ENCODE measurements around the gene PAXIP1. TPM values are rescaled to one million over a fixed set of nuclear protein-coding genes. Genes with fewer than 3 reads are reported as not detected.

PAXIP1 gene
- total and polyA plus RNA-seq, 2 donors (not counting 3 experiments of a cell fraction or from before 2014, with no cell fraction given): 10.0 to 15.8 TPM

GRCh38 chr7:154976844-154977243 is 26.1 kb downstream of the PAXIP1 start:
- dilution Hi-C loops (cut with MboI; ENCODE audit: extremely low pct_ligation_motif_present, low sequenced_read_pairs): no loop called here
- no peak for FAIRE-seq
- ChIA-PET POLR2A (no interaction called here), CTCF (interaction anchor here (1.1 to 1.2 kb wide), 3 partner anchors 19 to 40 kb away, joined by 3 to 4 read pairs (median 4); no protein-coding TSS in a partner anchor)
- no peak overlapping the region for H3K9ac ChIP-seq (replicated peaks; ENCODE audit: extremely low read depth, insufficient read depth, low read length)
- peaks cover 5% of the 10 kb centered on the region for H3K79me2 ChIP-seq (ENCODE audit: control insufficient read depth, insufficient read depth, low read length)
- TF ChIP-seq GATA2 (IDR thresholded peaks at IDR 0.05; ENCODE audit: insufficient read depth, insufficient read length, low read depth, low read length) (no peak), JUN (IDR thresholded peaks at IDR 0.05; ENCODE audit: borderline replicate concordance, insufficient read depth, insufficient read length, low read depth) (no peak), EZH2 (IDR thresholded peaks at IDR 0.05; ENCODE audit: borderline replicate concordance, low read depth, low read length, severe bottlenecking) (no peak), POLR2A (IDR thresholded peaks at IDR 0.05; ENCODE audit: low read depth, low read length) (no peak), FOS (IDR thresholded peaks at IDR 0.05; ENCODE audit: borderline replicate concordance, insufficient read depth, low read length) (no peak), POLR2AphosphoS5 (IDR thresholded peaks at IDR 0.05; ENCODE audit: insufficient read depth, low read depth, low read length) (no peak), MYC (IDR thresholded peaks at IDR 0.05; ENCODE audit: low read depth, low read length) (no peak)
- TF ChIP-seq, protein P1, sequence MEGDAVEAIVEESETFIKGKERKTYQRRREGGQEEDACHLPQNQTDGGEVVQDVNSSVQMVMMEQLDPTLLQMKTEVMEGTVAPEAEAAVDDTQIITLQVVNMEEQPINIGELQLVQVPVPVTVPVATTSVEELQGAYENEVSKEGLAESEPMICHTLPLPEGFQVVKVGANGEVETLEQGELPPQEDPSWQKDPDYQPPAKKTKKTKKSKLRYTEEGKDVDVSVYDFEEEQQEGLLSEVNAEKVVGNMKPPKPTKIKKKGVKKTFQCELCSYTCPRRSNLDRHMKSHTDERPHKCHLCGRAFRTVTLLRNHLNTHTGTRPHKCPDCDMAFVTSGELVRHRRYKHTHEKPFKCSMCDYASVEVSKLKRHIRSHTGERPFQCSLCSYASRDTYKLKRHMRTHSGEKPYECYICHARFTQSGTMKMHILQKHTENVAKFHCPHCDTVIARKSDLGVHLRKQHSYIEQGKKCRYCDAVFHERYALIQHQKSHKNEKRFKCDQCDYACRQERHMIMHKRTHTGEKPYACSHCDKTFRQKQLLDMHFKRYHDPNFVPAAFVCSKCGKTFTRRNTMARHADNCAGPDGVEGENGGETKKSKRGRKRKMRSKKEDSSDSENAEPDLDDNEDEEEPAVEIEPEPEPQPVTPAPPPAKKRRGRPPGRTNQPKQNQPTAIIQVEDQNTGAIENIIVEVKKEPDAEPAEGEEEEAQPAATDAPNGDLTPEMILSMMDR (IDR thresholded peaks at IDR 0.05; ENCODE audit: extremely low read depth in 1 of 2, insufficient read depth in 1 of 2, low read depth in 1 of 2, low read length in 2 of 2): no peak
- TF ChIP-seq, protein P2, sequence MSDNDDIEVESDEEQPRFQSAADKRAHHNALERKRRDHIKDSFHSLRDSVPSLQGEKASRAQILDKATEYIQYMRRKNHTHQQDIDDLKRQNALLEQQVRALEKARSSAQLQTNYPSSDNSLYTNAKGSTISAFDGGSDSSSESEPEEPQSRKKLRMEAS (IDR thresholded peaks at IDR 0.05; ENCODE audit: insufficient read depth, insufficient read length): no peak
- no TSS peak for BruUV-seq (replicated peaks)
- H4K20me1 ChIP-seq (replicated peaks; ENCODE audit: control insufficient read depth, extremely low read depth, insufficient read depth, low read length): no peaks in the 10 kb centered on the region
- H3K9me3 ChIP-seq (replicated peaks; ENCODE audit: control insufficient read depth, insufficient read depth, low read length): no peaks in the 10 kb centered on the region
- no peak for DNase-seq (ENCODE audit: low read depth, low spot score)
- H3K4me1 ChIP-seq (ENCODE audit: control insufficient read depth, extremely low read depth, insufficient read depth, low read length): no peaks in the 10 kb centered on the region
- H3K36me3 ChIP-seq (ENCODE audit: control insufficient read depth in 2 of 2, extremely low read depth in 1 of 2, insufficient read depth in 2 of 2, low read length in 2 of 2): peaks cover 0 to 5% of the 10 kb centered on the region in 2 experiments
- H3K9me1 ChIP-seq (replicated peaks; ENCODE audit: control insufficient read depth, extremely low read depth, insufficient read depth, low read length): no peaks in the 10 kb centered on the region
- no peak overlapping the region for H3K4me3 ChIP-seq (replicated peaks in 1 of 3; ENCODE audit: insufficient read depth in 1 of 3, low read depth in 1 of 3, low read length in 3 of 3)
- intact Hi-C loops (cut with micrococcal nuclease): no loop called here
- H3K27ac ChIP-seq (ENCODE audit: insufficient read depth, low read depth, low read length): no peak overlapping the region
- H3K4me2 ChIP-seq (ENCODE audit: insufficient read depth, low read length): no peak overlapping the region
- H2AFZ ChIP-seq (ENCODE audit: low read depth, low read length): no peak overlapping the region
- no peaks in the 10 kb centered on the region for H3K27me3 ChIP-seq (ENCODE audit: control insufficient read depth in 2 of 2, insufficient read depth in 2 of 2, low read length in 2 of 2)
